Cardiac septum (tissue), 1 donor: Measurements from ENCODE around the gene FAM107B. TPM values are rescaled to one million over a fixed set of nuclear protein-coding genes. Genes with fewer than 3 reads are reported as not detected.

ENCODE experiments used
- DNase-seq: peaks from one replicate; pipeline ENCODE4 v3.0.0-alpha.2; 2020; ENCODE audit warnings: low spot score
- intact Hi-C: fragments of 100-400 bp; cut with DNase I; formaldehyde crosslinking; loops from one replicate; pipeline ENCODE4 v1.14.0; 2022
- total RNA-seq: library from RNA; stranded (reverse); fragmentation: NEBNext Ultra II Directional; extraction: Animal tissue kit (Norgen Biotek cat#: 25700); gene quantifications from one replicate; pipeline ENCODE4 v1.2.1, GENCODE V29; 2021
- donor health status: DM: no; HTN: no; CAD: no.

FAM107B gene
- total RNA-seq, 1 donor from 2014 or later, result 8.6 TPM

GRCh38 chr10:14556285-14556956 lies 218.3 kb downstream of the FAM107B start:
- intact Hi-C loops, result no loop called here
- DNase-seq, result no peak

- DNase-seq, result no peak
- intact Hi-C loops, result no loop called here
Observed at GRCh38 chr10:14555807-14556206, 218.9 kb downstream of the FAM107B start.

DNA sequence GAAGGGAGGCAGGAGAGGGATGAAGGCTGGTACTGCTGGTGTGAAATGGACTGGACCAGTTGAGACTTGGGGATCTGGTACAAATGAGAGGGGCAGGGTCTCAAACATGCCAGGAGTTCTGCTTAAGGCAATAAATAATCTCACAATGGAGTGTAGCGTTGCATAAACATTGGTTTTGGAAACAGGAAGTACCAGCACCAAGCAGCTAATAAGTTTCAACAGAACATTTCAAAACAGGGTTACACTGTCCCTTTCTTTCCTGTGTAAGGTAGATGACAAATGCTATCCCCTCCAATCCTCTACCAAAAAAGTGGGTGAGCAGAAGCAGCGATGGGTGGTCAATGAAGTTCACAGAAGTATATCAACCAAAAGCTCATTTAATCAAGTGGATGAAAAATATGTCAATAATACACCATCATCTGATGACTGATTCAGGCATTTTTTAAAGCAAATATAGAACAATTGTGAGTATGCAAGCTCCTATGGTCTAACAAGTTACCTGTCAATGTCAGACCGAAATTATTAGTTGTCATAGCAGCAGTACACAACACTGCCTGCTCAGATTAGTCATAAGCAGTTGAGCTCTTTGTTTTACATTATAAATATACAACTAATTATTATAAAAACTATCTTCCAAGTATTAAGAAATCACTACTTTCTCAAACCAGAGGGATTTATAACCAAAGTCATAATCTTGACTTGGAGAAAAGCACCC lies 220.0 kb downstream of the FAM107B start:
- no peak for DNase-seq
- intact Hi-C loops, result no loop called here

GRCh38 chr10:14554091-14554490 lies 220.6 kb downstream of the FAM107B start:
- no peak for DNase-seq
- intact Hi-C loops, result no loop called here

- no peak for DNase-seq
- intact Hi-C loops, result no loop called here
Observed at GRCh38 chr10:14553448-14553847, 221.2 kb downstream of the FAM107B start.

- intact Hi-C loops, result no loop called here
- no peak for DNase-seq
Observed at GRCh38 chr10:14552015-14552414, 222.7 kb downstream of the FAM107B start.

DNA sequence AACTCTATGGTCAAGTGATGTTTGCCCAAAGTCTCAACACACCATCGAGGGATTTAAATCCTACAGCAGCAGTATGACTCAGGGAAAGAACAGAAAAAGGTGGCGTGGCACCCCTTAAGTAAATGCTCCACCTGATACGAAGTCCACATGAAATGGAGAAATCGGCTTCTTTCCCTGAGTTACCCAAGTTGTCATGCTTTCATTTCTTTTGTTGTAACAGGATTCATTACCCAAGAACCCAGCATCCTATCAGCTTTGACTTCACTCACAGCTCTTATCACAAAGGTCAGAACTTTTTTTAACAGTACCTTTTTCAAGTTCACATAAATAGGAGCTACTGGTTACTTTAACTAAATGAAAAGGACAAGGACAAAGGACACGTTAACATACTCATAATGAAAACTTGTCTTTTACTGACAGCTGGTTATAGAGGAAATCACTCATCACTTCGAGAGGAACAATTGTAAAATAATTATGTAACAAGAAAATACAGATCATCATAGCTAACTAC lies 224.2 kb downstream of the FAM107B start:
- intact Hi-C loops, result no loop called here

DNA sequence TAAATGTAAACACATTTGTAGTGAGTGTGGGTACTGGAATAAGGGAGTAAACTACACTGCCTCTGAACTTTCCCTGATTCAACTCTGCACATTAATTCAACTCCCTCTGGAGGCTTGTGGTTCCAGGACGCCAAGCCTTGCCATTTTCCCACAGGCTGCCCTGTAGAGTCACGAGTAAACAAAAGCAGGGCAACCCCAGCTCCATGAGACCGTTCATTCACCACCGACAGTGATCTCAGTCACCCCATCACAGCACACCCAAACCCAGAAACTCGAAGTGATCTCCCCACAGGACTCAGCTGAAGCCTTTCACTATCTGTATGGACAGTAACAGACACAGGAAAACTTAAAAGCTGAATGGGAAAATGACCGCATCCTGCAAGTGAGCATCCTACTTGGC lies 225.2 kb downstream of the FAM107B start:
- no peak for DNase-seq

More for the DNA sequence above, 224.2 kb downstream of the FAM107B start:
- no peak for DNase-seq

DNA sequence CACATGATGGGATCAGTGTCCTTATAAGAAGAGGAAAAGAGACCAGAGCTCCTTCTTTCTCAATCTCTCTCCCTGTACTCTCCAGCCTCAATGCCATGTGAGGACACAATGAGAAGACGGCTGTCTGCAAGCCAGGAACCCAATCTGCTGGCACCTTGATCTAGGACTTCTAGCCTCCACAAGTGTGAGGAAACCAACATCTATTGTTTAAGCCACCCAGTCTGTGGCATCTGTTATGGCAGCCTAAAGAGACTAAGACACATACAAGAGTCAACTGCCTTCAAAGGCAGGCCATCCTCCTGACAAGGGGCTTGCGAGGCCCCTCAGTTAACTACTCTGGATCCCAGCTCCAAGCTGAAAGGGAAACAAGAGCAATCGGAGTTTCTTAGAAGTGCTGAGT lies 225.7 kb downstream of the FAM107B start:
- no peak for DNase-seq
- intact Hi-C loops, result no loop called here

More for the DNA sequence above, 225.2 kb downstream of the FAM107B start:
- intact Hi-C loops, result no loop called here

- intact Hi-C loops, result no loop called here
- DNase-seq, result no peak
Observed at GRCh38 chr10:14548474-14548873, 226.2 kb downstream of the FAM107B start.

- DNase-seq, result no peak
- intact Hi-C loops, result no loop called here
Observed at GRCh38 chr10:14547816-14548215, 226.9 kb downstream of the FAM107B start.

GRCh38 chr10:14545827-14546226 lies 228.9 kb downstream of the FAM107B start:
- DNase-seq, result no peak
- intact Hi-C loops, result no loop called here

DNA sequence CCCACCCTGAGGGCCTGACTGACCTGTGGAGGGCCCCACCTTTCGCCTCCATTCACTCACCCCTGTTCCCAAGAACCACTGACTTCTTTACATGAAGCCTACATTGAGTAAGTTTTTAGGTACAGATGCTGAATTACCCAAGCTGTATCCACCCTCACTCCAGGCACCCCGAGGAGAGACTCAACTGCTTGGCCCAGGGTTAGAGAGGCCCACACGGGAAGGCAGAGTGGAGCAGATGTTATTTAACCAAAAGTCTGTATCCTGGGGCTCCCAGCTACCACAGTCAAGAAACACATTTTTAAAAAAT lies 230.8 kb downstream of the FAM107B start:
- intact Hi-C loops, result no loop called here
- no peak for DNase-seq

DNA sequence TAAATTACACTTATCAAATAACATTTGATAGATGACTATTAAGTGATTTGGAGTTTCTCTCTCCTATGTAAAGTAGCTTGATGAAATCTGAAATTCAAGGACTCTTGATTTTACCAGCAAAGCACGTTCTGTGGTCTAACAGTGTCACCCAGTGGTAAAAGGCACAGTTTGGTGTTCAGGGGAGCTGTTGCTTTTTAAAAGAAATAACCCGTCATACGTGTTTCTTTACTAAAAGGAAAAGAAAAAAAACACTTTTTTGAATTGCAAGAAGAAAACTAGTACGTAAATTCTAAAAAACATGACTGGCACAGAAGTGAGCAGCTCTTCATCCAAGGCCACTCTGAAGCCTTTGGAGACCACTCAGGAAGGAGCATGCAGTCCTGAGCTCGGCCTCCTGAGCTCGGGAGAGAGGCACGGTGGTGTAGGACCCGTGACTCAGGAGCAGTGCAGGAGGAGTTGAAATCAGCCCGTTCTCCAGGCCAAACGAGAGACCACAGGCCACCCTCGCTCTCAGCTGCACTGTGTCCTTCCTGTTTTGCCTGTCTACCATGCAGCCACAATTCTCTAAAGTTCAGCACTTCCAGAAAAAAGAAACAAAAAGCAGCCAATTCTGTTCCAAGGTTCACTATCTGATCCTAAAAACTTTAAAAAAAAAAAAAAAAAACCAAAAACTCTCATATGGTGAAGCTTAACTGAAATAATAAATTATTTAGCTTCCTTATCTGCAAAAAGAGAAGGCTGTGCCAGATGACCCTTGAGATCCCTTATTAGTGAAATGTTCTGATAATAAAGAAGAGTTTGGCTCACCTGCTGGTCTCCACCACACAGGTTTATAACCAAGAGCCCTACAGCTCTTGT lies 231.4 kb downstream of the FAM107B start:
- no peak for DNase-seq
- intact Hi-C loops, result no loop called here

DNA sequence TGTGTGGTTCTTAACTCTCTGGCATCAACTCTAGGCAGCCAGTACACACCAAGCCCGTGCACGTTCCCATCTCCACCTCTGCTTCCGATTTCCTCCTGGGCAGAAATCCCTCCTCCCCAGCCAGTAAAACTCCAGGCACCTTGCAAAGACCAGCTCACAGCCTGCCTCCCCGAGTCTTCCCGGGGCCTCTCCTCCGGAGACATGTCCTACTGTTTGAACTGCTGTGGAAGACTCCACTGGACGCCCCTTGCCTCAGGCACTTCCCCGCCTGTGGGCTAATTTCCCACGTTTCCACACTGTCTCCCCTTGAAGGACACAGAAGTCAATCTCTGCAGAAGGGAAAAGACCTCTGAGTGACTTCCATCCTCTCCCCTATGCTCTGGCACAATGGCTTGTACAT lies 233.3 kb downstream of the FAM107B start:
- intact Hi-C loops, result no loop called here
- no peak for DNase-seq

DNA sequence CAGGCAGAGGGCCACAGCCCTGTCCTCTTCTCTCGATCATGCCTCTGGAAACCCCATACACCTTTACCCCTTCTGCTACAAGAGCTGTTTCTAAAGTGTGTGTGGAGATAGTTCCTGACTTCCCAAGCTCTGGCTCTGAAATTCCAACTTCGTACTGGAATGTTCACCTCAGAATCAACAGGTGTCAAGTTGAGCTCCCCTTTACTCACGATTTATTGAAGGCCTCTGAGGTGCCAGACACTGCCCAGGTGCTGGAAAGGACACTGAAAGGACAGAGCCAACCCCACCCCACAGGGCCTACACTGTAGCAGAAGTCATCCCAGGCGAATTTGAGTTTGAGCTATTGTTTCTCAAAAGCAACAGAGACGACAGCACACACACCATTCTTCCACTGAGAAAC lies 234.1 kb downstream of the FAM107B start:
- no peak for DNase-seq
- intact Hi-C loops, result no loop called here

DNA sequence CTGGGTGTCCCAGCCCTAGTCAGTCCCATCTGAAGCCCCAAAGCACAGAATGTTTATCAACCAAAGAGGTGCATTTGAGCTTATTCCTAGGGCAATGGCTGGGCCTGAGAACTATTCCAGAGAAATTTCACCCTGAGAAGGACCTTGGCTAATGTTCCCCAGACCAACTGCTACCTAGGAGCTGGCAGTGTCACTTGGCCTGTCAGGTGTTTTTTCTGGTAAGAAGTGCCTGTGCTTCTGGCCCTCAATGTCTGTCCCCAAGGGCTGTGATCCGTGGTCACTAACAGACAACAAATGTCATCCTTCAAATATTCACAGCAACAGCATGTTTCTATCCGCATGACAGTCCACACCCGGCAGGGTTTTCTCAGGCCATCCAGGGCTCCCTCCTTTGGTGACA lies 234.6 kb downstream of the FAM107B start:
- no peak for DNase-seq
- intact Hi-C loops, result no loop called here

DNA sequence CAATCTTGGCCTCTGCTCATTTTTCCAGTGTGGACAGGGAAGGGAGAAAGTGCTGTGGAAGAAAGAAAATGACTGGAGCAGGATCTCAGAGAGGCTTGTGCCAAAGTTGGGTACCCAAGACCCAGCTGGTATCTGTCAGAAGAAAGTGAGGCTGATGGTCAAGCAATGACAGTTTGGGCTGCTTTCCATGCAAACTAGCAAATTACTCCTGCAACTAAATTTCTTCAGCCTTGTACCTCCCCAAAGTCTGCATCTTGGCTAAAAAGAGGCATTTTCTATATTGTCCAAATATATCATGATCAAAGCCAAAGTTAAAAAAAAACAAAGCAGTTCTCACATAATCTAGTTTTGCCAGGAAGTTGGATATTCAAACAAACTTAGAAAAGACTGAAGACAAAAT lies 235.5 kb downstream of the FAM107B start:
- intact Hi-C loops, result loop anchor here (5.0 kb wide), 1 partner anchor 283 kb away; no protein-coding TSS in a partner anchor
- no peak for DNase-seq

DNA sequence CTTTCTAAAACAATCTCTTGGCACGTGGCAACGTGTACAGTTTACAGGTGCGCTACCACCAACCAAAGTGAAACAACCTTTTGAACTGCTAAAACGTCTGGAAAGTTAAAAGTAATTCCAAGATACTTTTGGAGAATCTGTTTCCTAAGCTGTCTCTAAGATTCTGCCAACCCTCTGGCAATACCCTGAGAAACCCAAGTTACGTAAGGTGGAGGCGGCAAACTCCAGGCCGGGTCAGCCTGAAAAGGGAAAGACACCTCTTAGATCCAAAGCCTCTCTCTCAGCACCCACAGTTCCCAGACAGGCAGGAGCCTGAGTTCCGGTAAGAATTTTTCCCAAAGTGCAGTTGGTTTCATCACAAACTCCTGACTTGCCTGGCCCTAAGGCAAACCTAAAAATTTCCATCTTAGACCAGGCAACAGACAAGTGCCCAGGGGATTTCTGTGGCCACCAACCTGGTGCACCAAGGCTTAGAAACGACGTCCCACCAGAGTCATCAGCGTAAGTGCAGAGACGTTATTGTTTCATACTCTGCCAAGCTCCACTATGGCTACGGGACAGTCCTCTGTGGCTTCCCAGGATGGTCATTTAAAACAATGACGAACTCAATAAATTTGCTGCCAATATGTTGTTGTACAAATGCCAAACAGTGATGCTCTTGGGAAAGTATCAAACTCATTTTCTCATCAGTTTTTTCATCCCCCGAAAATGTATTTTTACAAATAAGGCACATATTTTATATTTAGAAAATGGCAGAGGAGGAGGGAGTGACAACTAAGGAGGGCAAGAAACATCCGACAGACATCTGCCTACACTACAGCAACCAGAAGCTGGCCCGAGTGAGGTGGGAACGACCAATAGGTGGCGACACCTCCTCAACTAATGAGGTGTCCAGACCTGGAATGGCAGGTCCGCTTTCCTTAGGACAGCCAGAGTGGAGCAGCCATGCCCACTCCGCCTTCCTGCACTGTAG lies 238.2 kb downstream of the FAM107B start:
- peak; percentile 86 for DNase-seq
- intact Hi-C loops, result loop anchor here (5.0 kb wide), 1 partner anchor 286 kb away; no protein-coding TSS in a partner anchor
